Mucosa of descending colon (tissue), 3 donors: ENCODE data around the gene KDM1B. TPM values are rescaled to one million over a fixed set of nuclear protein-coding genes. Genes with fewer than 3 reads are reported as not detected.

Experiments used
- ATAC-seq: fragments of 200-7000 bp; cut with Tn5 transposase; one replicate; pipeline ENCODE4 v1.9.1; 2020; ENCODE audit warnings: mild to moderate bottlenecking, moderate library complexity
- DNase-seq, 3 donors: peaks; one replicate each; pipeline ENCODE4 v3.0.0-alpha.2; 2020
- H3K36me3 ChIP-seq: fragments of 200-600 bp; one replicate; pipeline ENCODE4 v1.8.0; 2021; ENCODE audit warnings: low read depth, mild to moderate bottlenecking
- H3K4me1 ChIP-seq: fragments of 200-600 bp; one replicate; pipeline ENCODE4 v1.8.0; 2021; ENCODE audit warnings: low read depth, mild to moderate bottlenecking
- H3K4me3 ChIP-seq: fragments of 200-600 bp; one replicate; pipeline ENCODE4 v1.8.0; 2021; ENCODE audit warnings: mild to moderate bottlenecking
- H3K9me3 ChIP-seq: fragments of 200-600 bp; one replicate; pipeline ENCODE4 v1.8.0; 2021; ENCODE audit warnings: mild to moderate bottlenecking
- CTCF ChIP-seq: fragments of 200-600 bp; IDR thresholded peaks from one replicate; pipeline ENCODE4 v1.8.0; 2022; ENCODE audit warnings: antibody characterized with exemption, mild to moderate bottlenecking
- intact Hi-C, 2 donors: fragments of 100-400 bp; cut with DNase I in 1 of 2; cut with micrococcal nuclease in 1 of 2; formaldehyde crosslinking; loops; one replicate each; pipeline versions ENCODE4 v1.11.0 to v1.11.1; 2022; cut with DNase I, micrococcal nuclease
- total RNA-seq, 3 donors: library from RNA; stranded (reverse); fragmentation: NEBNext Ultra II Directional in 2 of 3; extraction: Animal tissue kit (Norgen Biotek cat#: 25700) in 2 of 3; gene quantifications; one replicate each; pipeline versions ENCODE4 v1.2.1 to v1.2.4, GENCODE V29; 2021 to 2023
- donor health status: DM: no; HTN: no; CAD: no; lungs with moderate emphysema.
- donor health status: DM: no; HTN: no; CAD: no.
- donor health status: DM: no; HTN: yes; CAD: no.

KDM1B gene
- total RNA-seq, 3 donors from 2014 or later, result 34.6 to 47.4 (median 37.6) TPM

GRCh38 chr6:18243302-18243893 lies 88.2 kb downstream of the KDM1B start:
- H3K36me3 ChIP-seq, result no peaks in the 10 kb centered on the region

GRCh38 chr6:18244251-18244650 lies 89.0 kb downstream of the KDM1B start:
- DNase-seq (no peak), ATAC-seq (no peak)
- Histone ChIP-seq H3K36me3 (no peaks in the 10 kb centered on the region), H3K4me3 (no peak overlapping the region), H3K9me3 (no peaks in the 10 kb centered on the region), H3K4me1 (no peaks in the 10 kb centered on the region)
- intact Hi-C loops, result no loop called here
- TF ChIP-seq CTCF, result no peak

More at GRCh38 chr6:18243302-18243893, 88.2 kb downstream of the KDM1B start:
- no peak for TF ChIP-seq CTCF
- intact Hi-C loops, result no loop called here
- Histone ChIP-seq H3K9me3 (no peaks in the 10 kb centered on the region), H3K4me3 (no peak overlapping the region), H3K4me1 (no peaks in the 10 kb centered on the region)
- no peak for DNase-seq
- peak; percentile 26 for ATAC-seq

- DNase-seq (no peak), ATAC-seq (peak; percentile 52)
- intact Hi-C loops, result no loop called here
- Histone ChIP-seq H3K4me1 (no peaks in the 10 kb centered on the region), H3K36me3 (no peaks in the 10 kb centered on the region), H3K9me3 (no peaks in the 10 kb centered on the region), H3K4me3 (no peak overlapping the region)
- no peak for TF ChIP-seq CTCF
Measured at GRCh38 chr6:18245079-18245478, 89.9 kb downstream of the KDM1B start.

- ATAC-seq (no peak), DNase-seq (no peak)
- H3K4me1 ChIP-seq, result no peaks in the 10 kb centered on the region
- no peaks in the 10 kb centered on the region for H3K36me3 ChIP-seq
- no peaks in the 10 kb centered on the region for H3K9me3 ChIP-seq
- intact Hi-C loops, result no loop called here
- no peak for TF ChIP-seq CTCF
- no peak overlapping the region for H3K4me3 ChIP-seq
Measured at GRCh38 chr6:18245642-18246041, 90.4 kb downstream of the KDM1B start.

GRCh38 chr6:18246205-18246604 lies 91.0 kb downstream of the KDM1B start:
- H3K4me1 ChIP-seq, result no peaks in the 10 kb centered on the region
- DNase-seq (no peak), ATAC-seq (peak; percentile 60)
- H3K36me3 ChIP-seq, result no peaks in the 10 kb centered on the region
- intact Hi-C loops, result no loop called here
- no peak overlapping the region for H3K4me3 ChIP-seq
- no peak for TF ChIP-seq CTCF
- H3K9me3 ChIP-seq, result no peaks in the 10 kb centered on the region

- H3K4me3 ChIP-seq, result no peak overlapping the region
- no peak for DNase-seq
- H3K4me1 ChIP-seq, result no peaks in the 10 kb centered on the region
- peak; percentile 39 for ATAC-seq
- no peaks in the 10 kb centered on the region for H3K36me3 ChIP-seq
- TF ChIP-seq CTCF, result no peak
- H3K9me3 ChIP-seq, result no peaks in the 10 kb centered on the region
- intact Hi-C loops, result no loop called here
Measured at GRCh38 chr6:18247002-18247401, 91.8 kb downstream of the KDM1B start.
